ENCODE results near the gene SFR1.

SFR1 gene

DNA sequence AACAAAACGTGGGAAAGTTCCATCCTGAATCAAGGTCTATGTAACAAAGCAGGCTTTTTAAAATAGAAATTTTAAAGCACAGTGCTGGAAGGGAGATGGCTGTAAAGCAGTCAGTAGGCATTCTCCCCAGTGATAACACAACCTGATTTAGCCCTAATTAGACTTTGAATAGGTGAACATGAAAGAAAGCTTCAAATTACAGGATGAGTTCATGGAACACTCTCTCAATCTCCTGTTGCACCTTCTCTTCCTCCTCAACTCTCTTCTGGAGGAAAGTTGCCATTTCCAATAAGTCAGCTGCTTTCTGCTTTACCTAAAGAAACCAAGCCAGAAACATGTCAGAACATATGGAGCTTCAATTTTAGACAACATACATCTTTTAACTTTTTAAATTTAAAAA, 20.1 kb downstream of the SFR1 start:
- POLR2A ChIA-PET, result no interaction called here
- CTCF ChIA-PET, result interaction anchor here (1.0 to 1.7 kb wide), 2 partner anchors 15 to 19 kb away, joined by 4 to 5 read pairs; no protein-coding TSS in a partner anchor
- TF ChIP-seq, protein P1, sequence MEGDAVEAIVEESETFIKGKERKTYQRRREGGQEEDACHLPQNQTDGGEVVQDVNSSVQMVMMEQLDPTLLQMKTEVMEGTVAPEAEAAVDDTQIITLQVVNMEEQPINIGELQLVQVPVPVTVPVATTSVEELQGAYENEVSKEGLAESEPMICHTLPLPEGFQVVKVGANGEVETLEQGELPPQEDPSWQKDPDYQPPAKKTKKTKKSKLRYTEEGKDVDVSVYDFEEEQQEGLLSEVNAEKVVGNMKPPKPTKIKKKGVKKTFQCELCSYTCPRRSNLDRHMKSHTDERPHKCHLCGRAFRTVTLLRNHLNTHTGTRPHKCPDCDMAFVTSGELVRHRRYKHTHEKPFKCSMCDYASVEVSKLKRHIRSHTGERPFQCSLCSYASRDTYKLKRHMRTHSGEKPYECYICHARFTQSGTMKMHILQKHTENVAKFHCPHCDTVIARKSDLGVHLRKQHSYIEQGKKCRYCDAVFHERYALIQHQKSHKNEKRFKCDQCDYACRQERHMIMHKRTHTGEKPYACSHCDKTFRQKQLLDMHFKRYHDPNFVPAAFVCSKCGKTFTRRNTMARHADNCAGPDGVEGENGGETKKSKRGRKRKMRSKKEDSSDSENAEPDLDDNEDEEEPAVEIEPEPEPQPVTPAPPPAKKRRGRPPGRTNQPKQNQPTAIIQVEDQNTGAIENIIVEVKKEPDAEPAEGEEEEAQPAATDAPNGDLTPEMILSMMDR (IDR thresholded peaks at IDR 0.05; ENCODE audit: control extremely low read depth, extremely low read depth, low read depth, missing control alignments), result no peak

DNA sequence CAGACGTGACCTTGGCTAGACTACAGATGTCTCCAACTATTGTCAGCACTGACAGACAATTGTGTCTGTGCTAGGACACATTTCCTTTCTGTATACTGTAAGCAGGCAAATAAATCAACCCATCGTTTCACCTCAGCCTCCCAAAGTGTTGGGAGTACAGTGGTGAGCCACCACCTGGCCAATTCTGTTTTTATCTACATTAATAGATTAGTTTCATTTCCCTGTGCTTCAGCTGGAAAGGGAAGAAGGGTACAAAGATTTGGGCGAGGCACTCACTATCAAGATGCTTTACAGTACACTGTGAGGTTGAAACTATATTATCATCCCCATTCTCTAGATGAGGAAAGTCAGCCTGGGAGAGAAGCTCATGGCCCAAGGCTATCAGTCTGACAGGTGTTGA, 21.9 kb downstream of the SFR1 start:
- POLR2A ChIA-PET, result no interaction called here
- CTCF ChIA-PET, result interaction anchor here (1.2 kb wide), 1 partner anchor 14 kb away, joined by 3 read pairs; no protein-coding TSS in a partner anchor
- DNase-seq (ENCODE audit: extremely low spot score), result no peak
- TF ChIP-seq, protein P1 (IDR thresholded peaks at IDR 0.05; ENCODE audit: control extremely low read depth, extremely low read depth, low read depth, missing control alignments), result no peak

More for the DNA sequence above, 20.1 kb downstream of the SFR1 start:
- no peak for DNase-seq (ENCODE audit: extremely low spot score)

DNA sequence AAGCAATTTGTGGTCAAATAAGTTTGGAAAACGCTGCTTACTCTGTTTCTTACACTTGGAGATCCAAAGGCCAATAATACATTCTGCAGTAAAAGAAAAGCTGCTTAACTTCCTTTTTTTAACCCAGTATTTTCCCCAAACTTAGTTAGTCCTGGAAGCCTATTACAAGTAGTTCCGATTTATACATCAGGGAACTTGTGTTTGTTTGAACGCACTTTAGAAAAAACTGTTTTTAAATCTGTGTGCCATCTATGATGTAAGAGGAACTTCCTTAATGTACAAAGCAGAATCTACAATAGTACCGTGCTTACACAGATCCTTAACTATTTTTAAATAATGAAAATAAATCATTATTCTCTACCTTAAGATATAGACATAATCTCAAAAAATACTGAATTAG, 23.0 kb downstream of the SFR1 start:
- CTCF ChIA-PET, result interaction anchor here (1.1 kb wide), 1 partner anchor 16 kb away, joined by 3 read pairs; no protein-coding TSS in a partner anchor
- TF ChIP-seq, protein P1 (IDR thresholded peaks at IDR 0.05; ENCODE audit: control extremely low read depth, extremely low read depth, low read depth, missing control alignments), result no peak
- POLR2A ChIA-PET, result no interaction called here
- no peak for DNase-seq (ENCODE audit: extremely low spot score)

DNA sequence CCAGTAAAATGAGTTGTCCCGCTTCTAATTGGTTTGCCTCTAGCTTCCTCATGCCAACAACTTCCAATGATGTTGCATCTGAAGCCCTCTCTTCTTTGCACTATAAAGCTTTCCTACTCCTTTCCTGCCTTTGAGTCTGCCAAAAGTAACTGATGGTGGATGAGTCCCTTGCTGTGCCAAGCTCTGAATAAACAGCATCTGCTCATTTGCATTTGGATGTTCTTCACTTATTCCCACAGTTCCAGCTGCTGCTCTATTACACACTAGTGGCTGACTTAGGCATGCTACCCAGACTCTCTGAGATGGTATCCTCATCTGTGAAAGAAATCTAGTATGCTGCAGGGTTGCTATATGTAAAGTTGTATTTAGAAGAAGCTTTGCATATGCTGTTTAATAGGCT, 24.9 kb downstream of the SFR1 start:
- POLR2A ChIA-PET, result no interaction called here
- TF ChIP-seq, protein P1 (IDR thresholded peaks at IDR 0.05; ENCODE audit: control extremely low read depth, extremely low read depth, low read depth, missing control alignments), result no peak
- CTCF ChIA-PET, result interaction anchor here (0.7 to 1.7 kb wide), 3 partner anchors 11 to 259 kb away, joined by 3 to 14 read pairs (median 5); no protein-coding TSS in a partner anchor
- DNase-seq (ENCODE audit: extremely low spot score), result no peak

DNA sequence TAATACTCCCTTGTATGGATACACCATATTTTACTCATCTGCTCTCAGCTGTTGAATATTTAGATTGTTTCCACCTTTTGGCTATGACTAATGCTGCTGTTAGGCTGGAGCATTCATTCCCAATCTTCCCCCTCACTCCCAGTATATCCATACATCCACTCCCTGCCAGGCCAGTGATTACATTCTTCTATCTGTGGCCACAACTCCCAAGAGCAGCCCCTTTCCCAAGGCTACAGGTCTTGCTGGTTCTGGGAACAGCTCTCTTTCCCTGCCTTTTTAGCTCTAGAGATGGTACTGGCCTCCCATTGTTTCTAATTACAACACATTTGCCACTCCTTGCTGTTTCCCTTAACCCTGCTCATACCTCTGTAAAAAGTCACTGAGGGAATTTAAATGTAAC, 28.2 kb downstream of the SFR1 start:
- TF ChIP-seq, protein P1 (IDR thresholded peaks at IDR 0.05; ENCODE audit: control extremely low read depth, extremely low read depth, low read depth, missing control alignments), result no peak
- ChIA-PET CTCF (no interaction called here), POLR2A (no interaction called here)
- no peak for DNase-seq (ENCODE audit: extremely low spot score)

DNA sequence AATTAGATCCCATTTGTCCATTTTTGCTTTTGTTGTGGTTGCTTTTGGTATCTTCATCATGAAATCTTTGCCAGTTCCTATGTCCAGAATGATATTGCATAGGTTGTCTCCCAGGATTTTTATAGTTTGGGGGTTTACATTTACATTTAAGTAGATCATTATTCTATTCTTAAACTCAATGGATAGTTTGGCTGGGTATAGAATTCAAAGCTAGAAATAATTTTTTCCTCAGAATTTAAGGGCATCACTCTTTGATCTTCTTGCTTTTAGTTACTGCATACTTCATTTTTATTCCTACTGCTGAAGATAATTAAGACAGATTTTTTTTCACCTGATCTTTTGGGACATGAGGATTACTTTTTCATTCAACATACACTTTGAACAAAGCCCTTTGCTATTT, 29.8 kb downstream of the SFR1 start:
- TF ChIP-seq, protein P1 (IDR thresholded peaks at IDR 0.05; ENCODE audit: control extremely low read depth, extremely low read depth, low read depth, missing control alignments), result no peak
- DNase-seq (ENCODE audit: extremely low spot score), result no peak
- CTCF ChIA-PET, result interaction anchor here (1.2 kb wide), 1 partner anchor 12 kb away, joined by 3 read pairs; no protein-coding TSS in a partner anchor
- POLR2A ChIA-PET, result no interaction called here
